Motor neuron (in vitro differentiated cells): ENCODE results near the gene GPR22. TPM values are rescaled to one million over a fixed set of nuclear protein-coding genes. Genes with fewer than 3 reads are reported as not detected.

ENCODE experiments used
- ATAC-seq, 8 experiments: fragments of 200-7000 bp; cut with Tn5 transposase; replicated peaks in 6 of 8; 2 replicates each; pipeline ENCODE4 v1.8.0; 2021; ENCODE audit warnings: mild to moderate bottlenecking in 8 of 8, moderate library complexity in 8 of 8
- H3K27ac ChIP-seq, 2 donors: fragments of 250-450 bp; sonication (Bioruptor Pico); 2 replicates each; pipeline ENCODE4 v1.9.0; 2021; ENCODE audit warnings: antibody characterized with exemption in 2 of 2, mild to moderate bottlenecking in 2 of 2, moderate library complexity in 1 of 2
- H3K4me1 ChIP-seq, 2 donors: fragments of 250-450 bp; sonication (Bioruptor Pico); replicated peaks in 1 of 2; 2 replicates each; pipeline ENCODE4 v1.6.1; 2021; ENCODE audit warnings: antibody characterized with exemption in 2 of 2, mild to moderate bottlenecking in 2 of 2, moderate library complexity in 1 of 2
- H3K4me3 ChIP-seq, 5 donors: fragments of 250-450 bp; sonication (Bioruptor Pico); 2 replicates each; pipeline ENCODE4 v1.9.0; 2021; ENCODE audit warnings: antibody characterized with exemption in 5 of 5, mild to moderate bottlenecking in 5 of 5, moderate library complexity in 4 of 5
- WGBS, 10 experiments: fragments of 450-650 bp; shearing (Covaris generic); methylation state at CpG; one replicate each; pipeline ENCODE4 v1.0.0; 2022; 5-methylcytosine and 5-hydroxymethylcytosine counted together
- in situ Hi-C, 9 experiments: fragments of 400-800 bp; cut with MboI; loops; one replicate each; pipeline ENCODE4 v1.15.0; 2021; ENCODE audit warnings: low sequenced_read_pairs in 9 of 9, low pct_unique_long_range_greater_than_20kb in 2 of 9; ENCODE audit not compliant: unreplicated experiment in 9 of 9
- total RNA-seq, 8 experiments: library from RNA; unstranded; fragments of 300-600 nt; gene quantifications; 2 replicates each; pipeline versions ENCODE4 v1.2.3 to v1.2.4, GENCODE V29; 2022

GPR22 gene
- total RNA-seq, 8 experiments from 2014 or later: 1.2 to 5.5 (median 4.0) TPM

- ATAC-seq: no peak
- Histone ChIP-seq H3K27ac (no peak overlapping the region), H3K4me1 (peaks cover 0 to 8% of the 10 kb centered on the region in 2 donors), H3K4me3 (no peak overlapping the region)
- in situ Hi-C loops: loop anchor here in 4 of 9 experiments (10.0 to 25.0 kb wide), 4 partner anchors 263 to 425 kb away; partner anchors contain the start of genes CBLL1 (in 2 of the 4) and DLD (in 1 of the 4)
- WGBS, 10 experiments: 0 to 100% (median 80%) methylated on average over 1 to 2 of the region's 2 CpGs; no CpG with 5 or more reads in 1 of the 10 experiments
These were observed 7.8 kb upstream of the GPR22 start for GRCh38 chr7:107461938-107462533.

- H3K4me1 ChIP-seq: peaks cover 0 to 8% of the 10 kb centered on the region in 2 donors
- no peak overlapping the region for H3K27ac ChIP-seq
- 67 to 93% (median 74%) methylated on average over 3 to 6 of the region's 6 CpGs for WGBS, 10 experiments
- H3K4me3 ChIP-seq: no peak overlapping the region
- in situ Hi-C loops: loop anchor here in 4 of 9 experiments (10.0 to 25.0 kb wide), 4 partner anchors 261 to 424 kb away; partner anchors contain the start of genes CBLL1 (in 2 of the 4) and DLD (in 1 of the 4)
- peak; percentile 48 to 97 (median 70) for ATAC-seq
These were observed 6.4 kb upstream of the GPR22 start for GRCh38 chr7:107463139-107464078.

GRCh38 chr7:107464666-107465226 lies 5.1 kb upstream of the GPR22 start:
- Histone ChIP-seq H3K4me3 (no peak overlapping the region), H3K27ac (no peak overlapping the region), H3K4me1 (peaks cover 0 to 8% of the 10 kb centered on the region in 2 donors)
- WGBS, 10 experiments: 73 to 100% (median 96%) methylated on average over 1 to 3 of the region's 3 CpGs; no CpG with 5 or more reads in 2 of the 10 experiments
- peak in 3 of 8 experiments; percentile 12 to 91 (median 36) for ATAC-seq
- in situ Hi-C loops: loop anchor here in 4 of 9 experiments (10.0 to 25.0 kb wide), 4 partner anchors 260 to 423 kb away; partner anchors contain the start of genes CBLL1 (in 2 of the 4) and DLD (in 1 of the 4)

- no peak for ATAC-seq
- WGBS, 10 experiments: 83 to 100% (median 100%) methylated on average over 1 to 2 of the region's 2 CpGs; no CpG with 5 or more reads in 1 of the 10 experiments
- H3K4me3 ChIP-seq: no peak overlapping the region
- in situ Hi-C loops: loop anchor here in 4 of 9 experiments (10.0 to 25.0 kb wide), 4 partner anchors 257 to 419 kb away; partner anchors contain the start of genes CBLL1 (in 2 of the 4) and DLD (in 1 of the 4)
- H3K4me1 ChIP-seq: peaks cover 3 to 14% of the 10 kb centered on the region in 2 donors
- H3K27ac ChIP-seq: no peak overlapping the region
These were observed 1.9 kb upstream of the GPR22 start for GRCh38 chr7:107467972-107468371.

GRCh38 chr7:107468824-107469223 lies 1.0 kb upstream of the GPR22 start:
- ATAC-seq: no peak

GRCh38 chr7:107471292-107472070 lies 1.6 kb downstream of the GPR22 start:
- WGBS, 10 experiments: 48 to 88% (median 64%) methylated on average over 2 to 3 of the region's 3 CpGs
- no peak for ATAC-seq
- in situ Hi-C loops: loop anchor here in 3 of 9 experiments (25.0 kb wide), 3 partner anchors 266 to 416 kb away; partner anchors contain the start of genes CBLL1 (in 2 of the 3) and DLD (in 1 of the 3)
- no peak overlapping the region for H3K27ac ChIP-seq
- peak overlapping the region in 2 of 5 donors; percentile 10 to 11 for H3K4me3 ChIP-seq
- H3K4me1 ChIP-seq: peaks cover 0 to 27% of the 10 kb centered on the region in 2 donors

More at GRCh38 chr7:107468824-107469223, 1.0 kb upstream of the GPR22 start:
- Histone ChIP-seq H3K4me1 (peaks cover under 1 to 18% of the 10 kb centered on the region in 2 donors), H3K4me3 (no peak overlapping the region), H3K27ac (no peak overlapping the region)
- in situ Hi-C loops: loop anchor here in 4 of 9 experiments (10.0 to 25.0 kb wide), 4 partner anchors 256 to 418 kb away; partner anchors contain the start of genes CBLL1 (in 2 of the 4) and DLD (in 1 of the 4)
- WGBS, 10 experiments: 85 to 100% (median 100%) methylated on average over 1 of the region's 1 CpG; no CpG with 5 or more reads in 1 of the 10 experiments

GRCh38 chr7:107472116-107472515 lies 2.3 kb downstream of the GPR22 start:
- no peak for ATAC-seq
- 33 to 100% (median 79%) methylated on average over 2 to 3 of the region's 3 CpGs for WGBS, 10 experiments
- in situ Hi-C loops: loop anchor here in 3 of 9 experiments (25.0 kb wide), 3 partner anchors 265 to 415 kb away; partner anchors contain the start of genes CBLL1 (in 2 of the 3) and DLD (in 1 of the 3)
- Histone ChIP-seq H3K27ac (no peak overlapping the region), H3K4me1 (peaks cover 0 to 27% of the 10 kb centered on the region in 2 donors), H3K4me3 (peak overlapping the region in 1 of 5 donors; percentile 3)

- no peak for ATAC-seq
- no peak overlapping the region for H3K27ac ChIP-seq
- in situ Hi-C loops: loop anchor here in 3 of 9 experiments (25.0 kb wide), 3 partner anchors 263 to 413 kb away; partner anchors contain the start of genes CBLL1 (in 2 of the 3) and DLD (in 1 of the 3)
- H3K4me3 ChIP-seq: no peak overlapping the region
- H3K4me1 ChIP-seq: peaks cover 0 to 27% of the 10 kb centered on the region in 2 donors
- 68 to 100% (median 84%) methylated on average over 2 to 5 of the region's 5 CpGs for whole genome bisulfite sequencing, 10 experiments
These were observed 4.3 kb downstream of the GPR22 start for GRCh38 chr7:107474104-107474521.

- in situ Hi-C loops: no loop called here
- Histone ChIP-seq H3K4me3 (no peak overlapping the region), H3K27ac (no peak overlapping the region), H3K4me1 (peaks cover 0 to 6% of the 10 kb centered on the region in 2 donors)
- WGBS, 10 experiments: 65 to 100% (median 96%) methylated on average over 1 to 2 of the region's 2 CpGs
- ATAC-seq: no peak
These were observed 9.4 kb downstream of the GPR22 start for GRCh38 chr7:107479303-107479702.

GRCh38 chr7:107480932-107481331 lies 11.1 kb downstream of the GPR22 start:
- ATAC-seq: peak in 2 of 8 experiments; percentile 49 to 51
- Histone ChIP-seq H3K4me1 (no peaks in the 10 kb centered on the region), H3K27ac (no peak overlapping the region), H3K4me3 (no peak overlapping the region)
- in situ Hi-C loops: no loop called here
- WGBS, 10 experiments: 50 to 100% (median 100%) methylated on average over 1 to 3 of the region's 3 CpGs; no CpG with 5 or more reads in 1 of the 10 experiments

GRCh38 chr7:107482571-107482970 lies 12.7 kb downstream of the GPR22 start:
- ATAC-seq: no peak
- Histone ChIP-seq H3K27ac (no peak overlapping the region), H3K4me1 (no peaks in the 10 kb centered on the region), H3K4me3 (no peak overlapping the region)
- in situ Hi-C loops: no loop called here
- WGBS, 10 experiments: 93 to 100% (median 100%) methylated on average over 1 of the region's 1 CpG; no CpG with 5 or more reads in 2 of the 10 experiments
